Gastroesophageal sphincter (tissue), 4 donors: ENCODE measurements around the gene AGPAT3. TPM values are rescaled to one million over a fixed set of nuclear protein-coding genes. Genes with fewer than 3 reads are reported as not detected.

Experiments
- ATAC-seq: fragments of 150-250 bp; one replicate; pipeline ENCODE4 v1.9.1; 2016; ENCODE audit warnings: mild to moderate bottlenecking, moderate library complexity
- H3K27ac ChIP-seq, 4 donors: fragments of 200-600 bp; sonication (generic) in 3 of 4; 1 replicate in 3 of 4; 2 replicates in 1 of 4; pipeline ENCODE4 v1.5.1; 2016 to 2019
- H3K27me3 ChIP-seq: fragments of 200-600 bp; sonication (generic); one replicate; pipeline ENCODE4 v1.5.1; 2019
- H3K36me3 ChIP-seq, 2 donors: fragments of 200-600 bp; sonication (generic); one replicate each; pipeline ENCODE4 v1.5.1; 2019; ENCODE audit warnings: control low read depth in 1 of 2
- H3K4me1 ChIP-seq, 3 donors: fragments of 200-600 bp; sonication (generic); 1 replicate in 2 of 3; 2 replicates in 1 of 3; pipeline ENCODE4 v1.5.1; 2016 to 2019; ENCODE audit warnings: control low read depth in 2 of 3
- H3K4me3 ChIP-seq, 2 donors: fragments of 200-600 bp; sonication (generic); one replicate each; pipeline ENCODE4 v1.5.1; 2019; ENCODE audit warnings: mild to moderate bottlenecking in 1 of 2, moderate library complexity in 1 of 2
- H3K9me3 ChIP-seq, 3 donors: fragments of 200-600 bp; sonication (generic); one replicate each; pipeline ENCODE4 v1.5.1; 2017 to 2019; ENCODE audit warnings: control low read depth in 2 of 3
- EP300 ChIP-seq: sonication (generic); formaldehyde crosslinking; IDR thresholded peaks from one replicate; pipeline ENCODE4 v1.6.1; 2017; ENCODE audit warnings: antibody characterized with exemption, mild to moderate bottlenecking
- POLR2A ChIP-seq, 2 donors: fragments of 450-650 bp; IDR thresholded peaks; one replicate each; pipeline ENCODE4 v1.6.1; 2017; ENCODE audit warnings: antibody characterized with exemption in 2 of 2, mild to moderate bottlenecking in 2 of 2, moderate library complexity in 1 of 2
- POLR2AphosphoS5 ChIP-seq: sonication (generic); formaldehyde crosslinking; IDR thresholded peaks from one replicate; pipeline ENCODE4 v1.6.1; 2017; ENCODE audit warnings: antibody characterized with exemption
- WGBS, 2 donors: methylation state at CpG; one replicate each; pipeline ENCODE4 v1.1.5; 2018; ENCODE audit warnings: low coverage in 1 of 2; 5-methylcytosine and 5-hydroxymethylcytosine counted together
- total RNA-seq, 4 donors: library from RNA; depleted of rRNA; stranded (reverse); fragments of >200 nt; gene quantifications; one replicate each; pipeline ENCODE4 v1.1.0, GENCODE V29; 2016
- TF ChIP-seq, protein P1 (sequence below), 4 experiments: fragments of 200-600 bp in 2 of 4; fragments of 450-650 bp in 2 of 4; sonication (generic) in 1 of 4; IDR thresholded peaks; one replicate each; pipeline ENCODE4 v1.5.1; 2017 to 2019; ENCODE audit warnings: antibody characterized with exemption in 4 of 4, mild to moderate bottlenecking in 2 of 4, moderate library complexity in 2 of 4

AGPAT3 gene
- total RNA-seq, 4 donors from 2014 or later: 27.1 to 46.9 (median 32.2) TPM

DNA sequence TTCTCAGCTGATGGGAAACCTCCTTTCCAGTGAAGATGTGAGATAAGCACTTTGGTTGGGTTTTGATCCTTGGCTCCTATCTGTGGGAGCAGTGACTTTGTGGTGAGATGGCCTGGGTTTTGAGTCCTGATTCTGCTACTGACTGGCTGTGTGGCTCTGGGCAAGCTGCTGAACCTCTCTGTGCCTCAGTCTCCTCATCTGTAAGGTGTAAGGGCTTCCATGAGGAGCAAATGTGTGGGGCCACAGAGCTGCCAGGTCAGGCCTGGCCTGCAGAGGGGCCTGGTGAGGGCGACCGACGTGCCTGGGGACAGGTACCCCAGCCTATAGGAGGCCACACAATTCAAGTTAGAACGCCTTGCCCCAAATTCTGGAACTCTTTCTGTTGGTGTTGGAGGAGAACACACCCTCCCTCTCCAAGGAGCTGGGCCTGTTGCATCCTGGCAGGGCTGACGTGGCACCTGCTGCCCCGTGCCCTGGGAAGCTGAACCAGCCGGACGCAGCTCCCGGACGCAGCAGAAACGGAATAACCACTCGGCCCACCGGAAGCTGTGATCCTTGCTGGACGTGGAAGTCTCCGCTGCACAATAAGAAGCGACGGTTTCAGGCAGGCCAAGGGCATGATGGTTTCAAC is 62.7 kb downstream of the AGPAT3 start:
- Histone ChIP-seq H3K27ac (no peak overlapping the region), H3K27me3 (no peaks in the 10 kb centered on the region), H3K4me3 (no peak overlapping the region), H3K4me1 (peaks cover 0 to 43% (median under 1%) of the 10 kb centered on the region in 3 donors), H3K36me3 (peaks cover 0 to 39% of the 10 kb centered on the region in 2 donors), H3K9me3 (no peaks in the 10 kb centered on the region)
- 93% methylated on average over 5 of the region's 17 CpGs; no CpG with 5 or more reads in 1 of the 2 donors for WGBS, 2 donors
- TF ChIP-seq, protein P1, sequence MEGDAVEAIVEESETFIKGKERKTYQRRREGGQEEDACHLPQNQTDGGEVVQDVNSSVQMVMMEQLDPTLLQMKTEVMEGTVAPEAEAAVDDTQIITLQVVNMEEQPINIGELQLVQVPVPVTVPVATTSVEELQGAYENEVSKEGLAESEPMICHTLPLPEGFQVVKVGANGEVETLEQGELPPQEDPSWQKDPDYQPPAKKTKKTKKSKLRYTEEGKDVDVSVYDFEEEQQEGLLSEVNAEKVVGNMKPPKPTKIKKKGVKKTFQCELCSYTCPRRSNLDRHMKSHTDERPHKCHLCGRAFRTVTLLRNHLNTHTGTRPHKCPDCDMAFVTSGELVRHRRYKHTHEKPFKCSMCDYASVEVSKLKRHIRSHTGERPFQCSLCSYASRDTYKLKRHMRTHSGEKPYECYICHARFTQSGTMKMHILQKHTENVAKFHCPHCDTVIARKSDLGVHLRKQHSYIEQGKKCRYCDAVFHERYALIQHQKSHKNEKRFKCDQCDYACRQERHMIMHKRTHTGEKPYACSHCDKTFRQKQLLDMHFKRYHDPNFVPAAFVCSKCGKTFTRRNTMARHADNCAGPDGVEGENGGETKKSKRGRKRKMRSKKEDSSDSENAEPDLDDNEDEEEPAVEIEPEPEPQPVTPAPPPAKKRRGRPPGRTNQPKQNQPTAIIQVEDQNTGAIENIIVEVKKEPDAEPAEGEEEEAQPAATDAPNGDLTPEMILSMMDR (IDR thresholded peaks at IDR 0.05): no peak
- TF ChIP-seq POLR2AphosphoS5: no peak
- no peak for TF ChIP-seq POLR2A (IDR thresholded peaks at IDR 0.05)
- no peak for TF ChIP-seq EP300
- no peak for ATAC-seq

DNA sequence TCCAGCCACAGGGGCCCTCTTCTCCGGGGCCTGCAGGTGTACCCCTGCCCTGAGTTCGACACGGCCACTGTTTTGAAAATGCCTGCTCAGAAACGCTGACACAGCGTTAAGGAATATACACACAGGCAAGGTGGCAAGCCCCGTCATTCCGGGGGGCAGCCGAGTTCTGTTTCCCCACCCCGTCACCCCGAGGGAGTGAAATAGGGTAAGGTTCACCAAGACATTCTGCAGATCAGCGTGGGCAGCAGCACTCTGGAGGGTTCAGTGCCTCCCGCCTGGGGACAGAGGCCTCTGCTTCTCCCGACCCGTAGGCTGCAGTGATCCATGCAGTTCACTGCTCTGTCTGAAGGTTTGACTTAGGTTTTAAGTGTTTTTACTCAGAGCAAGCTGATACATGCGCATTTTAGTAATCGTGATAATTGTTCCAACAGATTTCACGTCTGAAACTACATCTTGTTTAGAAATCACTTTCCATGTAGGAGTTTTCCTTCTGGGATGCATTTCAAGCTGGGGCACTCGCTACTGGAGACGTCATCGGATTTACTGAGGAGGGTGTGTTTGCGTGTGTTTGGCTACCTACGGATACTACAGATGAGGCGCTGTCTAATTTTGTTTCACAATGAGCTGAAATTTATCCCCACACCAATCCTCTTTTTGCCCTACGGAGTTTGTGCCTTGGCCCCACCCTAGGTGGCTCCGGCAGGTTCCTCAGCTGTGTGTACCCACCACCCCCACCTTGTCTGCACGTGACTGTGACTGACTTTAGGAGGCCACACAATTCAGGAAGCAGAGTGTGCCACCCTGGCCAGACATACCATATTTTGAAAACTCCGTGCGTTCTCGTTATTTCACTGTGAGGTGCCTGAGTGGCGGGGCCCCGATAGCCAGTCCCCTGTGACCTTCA is 63.5 kb downstream of the AGPAT3 start:
- Histone ChIP-seq H3K27ac (peak overlapping the region in 1 of 4 donors; percentile 33), H3K4me3 (no peak overlapping the region), H3K27me3 (no peaks in the 10 kb centered on the region), H3K9me3 (no peaks in the 10 kb centered on the region), H3K36me3 (peaks cover 0 to 39% of the 10 kb centered on the region in 2 donors), H3K4me1 (peaks cover 0 to 35% (median 0%) of the 10 kb centered on the region in 3 donors)
- WGBS, 2 donors: 81 to 82% methylated on average over 14 to 15 of the region's 31 CpGs
- TF ChIP-seq POLR2A (IDR thresholded peaks at IDR 0.05): no peak
- TF ChIP-seq POLR2AphosphoS5: no peak
- TF ChIP-seq, protein P1 (IDR thresholded peaks at IDR 0.05): no peak
- no peak for TF ChIP-seq EP300
- ATAC-seq: no peak

DNA sequence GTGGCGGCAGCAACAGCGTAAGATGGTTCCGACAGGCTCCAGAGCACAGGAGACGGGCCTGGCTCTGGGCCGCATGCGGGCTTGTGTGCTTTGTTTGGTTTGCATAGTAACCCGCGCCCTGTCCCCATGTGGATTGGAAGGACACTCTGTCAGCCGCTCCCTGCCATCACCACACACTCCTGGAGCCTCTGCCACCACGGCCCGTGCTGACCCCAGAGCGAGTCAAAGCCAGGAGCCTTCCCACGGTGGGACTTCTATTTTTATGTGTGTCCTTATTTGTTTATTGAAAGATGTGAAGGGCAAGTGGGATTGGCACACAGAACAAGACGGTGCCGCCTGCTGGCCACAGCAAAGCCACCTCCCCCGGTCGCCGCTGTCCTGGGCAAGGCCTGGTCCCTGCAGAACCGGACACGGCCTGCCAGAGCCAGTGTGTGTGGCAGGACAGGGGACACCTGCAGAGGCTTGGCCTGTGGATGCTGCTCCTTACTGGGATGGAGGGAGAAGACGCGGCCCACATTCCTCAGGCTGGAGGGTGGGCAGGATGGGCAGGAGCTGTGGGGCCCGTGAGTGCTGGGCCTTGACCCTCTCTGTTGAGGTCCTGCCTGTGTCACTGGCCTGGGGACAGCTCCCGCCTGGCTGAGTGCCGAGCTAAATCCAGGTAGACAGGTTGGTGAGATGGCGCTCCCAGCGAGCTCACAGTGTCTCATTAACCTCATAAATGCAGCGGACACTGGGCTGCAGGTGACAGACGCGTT is 64.4 kb downstream of the AGPAT3 start:
- TF ChIP-seq POLR2A (IDR thresholded peaks at IDR 0.05): no peak
- TF ChIP-seq, protein P1 (IDR thresholded peaks at IDR 0.05): no peak
- no peak for TF ChIP-seq POLR2AphosphoS5
- TF ChIP-seq EP300: no peak
- Histone ChIP-seq H3K27me3 (no peaks in the 10 kb centered on the region), H3K4me1 (peaks cover 0 to 26% (median 0%) of the 10 kb centered on the region in 3 donors), H3K27ac (peak overlapping the region in 1 of 4 donors; percentile 33), H3K4me3 (no peak overlapping the region), H3K9me3 (no peaks in the 10 kb centered on the region), H3K36me3 (peaks cover 0 to 43% of the 10 kb centered on the region in 2 donors)
- ATAC-seq: peak; percentile 5
- no CpG with 5 or more reads among the region's 30 CpGs for WGBS, 2 donors

DNA sequence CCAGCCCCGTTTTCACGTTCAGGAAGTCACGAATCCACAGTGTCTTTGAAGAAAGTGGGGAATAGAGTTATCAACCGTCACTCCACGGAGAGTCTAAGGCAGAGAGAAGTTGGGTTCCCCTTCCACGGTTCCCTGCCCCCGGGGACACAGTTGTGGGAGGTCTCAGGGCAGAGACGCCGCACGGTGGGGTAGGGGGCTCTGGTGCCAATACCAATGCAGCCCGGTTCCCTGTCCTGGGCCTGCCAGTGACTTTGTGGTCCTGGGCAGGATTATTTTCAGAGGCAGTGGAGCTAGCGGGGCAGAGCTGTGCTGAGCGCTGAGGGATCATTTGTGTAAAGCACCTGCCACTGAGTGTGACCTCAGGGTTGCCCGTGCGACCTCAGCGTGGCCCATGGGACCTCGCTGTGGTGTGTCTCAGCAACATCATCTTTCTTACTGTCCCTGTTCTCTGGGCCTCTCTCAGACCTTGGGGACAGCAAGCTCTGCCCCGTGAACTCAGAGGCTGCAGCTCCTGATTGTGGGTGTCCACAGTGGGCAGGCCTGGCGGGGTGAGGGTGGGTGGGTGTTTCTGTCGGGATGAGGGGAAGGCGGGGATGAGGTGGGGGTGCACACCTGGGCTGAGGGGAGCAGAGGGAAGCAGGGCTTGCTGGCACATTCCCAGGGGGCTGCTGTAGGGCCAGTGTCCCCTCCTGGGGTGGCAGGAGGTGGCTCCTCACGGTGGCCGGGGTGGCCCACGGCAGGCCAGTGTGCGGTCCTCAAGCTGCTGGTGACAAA is 65.2 kb downstream of the AGPAT3 start:
- WGBS, 2 donors: 80 to 88% methylated on average over 2 to 3 of the region's 25 CpGs
- Histone ChIP-seq H3K27me3 (no peaks in the 10 kb centered on the region), H3K36me3 (peaks cover 0 to 34% of the 10 kb centered on the region in 2 donors), H3K4me1 (peaks cover 0 to 22% (median 0%) of the 10 kb centered on the region in 3 donors), H3K4me3 (no peak overlapping the region), H3K27ac (no peak overlapping the region), H3K9me3 (no peaks in the 10 kb centered on the region)
- no peak for TF ChIP-seq EP300
- ATAC-seq: no peak
